IPS-NIHi11 (cell line): ENCODE results near the gene QKI.

Experiments used
- DNase-seq: peaks from one replicate; pipeline ENCODE4 v3.0.0; 2012; ENCODE audit warnings: mixed read lengths, low spot score

Gene QKI

DNA sequence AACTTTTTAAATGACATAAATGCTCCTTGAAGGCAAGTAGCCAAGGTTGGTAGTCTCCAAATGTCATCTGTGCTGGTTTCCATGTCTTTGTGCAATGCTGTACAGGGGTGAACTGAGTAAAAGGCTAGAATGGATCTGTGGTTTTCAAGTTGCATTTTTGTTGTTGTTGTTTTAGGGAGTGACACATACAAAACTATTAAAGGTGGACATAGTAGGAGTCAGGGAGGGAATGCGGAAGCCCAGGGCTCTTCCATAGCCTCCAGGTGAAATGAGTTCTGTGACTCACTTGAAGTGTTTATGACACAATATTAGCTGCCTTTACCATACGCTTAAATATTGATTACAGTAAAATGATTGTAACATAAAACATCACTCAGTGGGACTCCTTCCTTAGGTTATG lies 22.5 kb upstream of the QKI start:
- no peak for DNase-seq

DNA sequence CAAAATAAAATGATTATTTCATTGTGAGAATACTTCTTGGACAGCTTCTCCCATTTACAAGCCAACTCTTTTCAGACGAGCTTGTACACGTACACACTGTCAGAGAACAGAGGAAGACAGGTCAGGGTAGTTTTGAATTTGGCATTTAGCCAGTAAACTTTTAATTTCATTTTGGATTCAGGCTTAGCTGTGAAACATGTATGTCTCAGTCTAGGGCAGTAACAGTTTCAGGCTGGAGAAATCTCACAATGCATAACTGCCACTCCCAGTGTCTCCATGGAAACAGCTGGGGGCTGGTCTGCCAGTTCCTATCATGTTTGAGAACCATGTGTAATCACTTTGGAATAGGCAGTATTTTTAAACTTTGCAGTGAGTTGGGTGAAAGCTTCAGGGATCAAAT lies 22.0 kb upstream of the QKI start:
- no peak for DNase-seq

DNA sequence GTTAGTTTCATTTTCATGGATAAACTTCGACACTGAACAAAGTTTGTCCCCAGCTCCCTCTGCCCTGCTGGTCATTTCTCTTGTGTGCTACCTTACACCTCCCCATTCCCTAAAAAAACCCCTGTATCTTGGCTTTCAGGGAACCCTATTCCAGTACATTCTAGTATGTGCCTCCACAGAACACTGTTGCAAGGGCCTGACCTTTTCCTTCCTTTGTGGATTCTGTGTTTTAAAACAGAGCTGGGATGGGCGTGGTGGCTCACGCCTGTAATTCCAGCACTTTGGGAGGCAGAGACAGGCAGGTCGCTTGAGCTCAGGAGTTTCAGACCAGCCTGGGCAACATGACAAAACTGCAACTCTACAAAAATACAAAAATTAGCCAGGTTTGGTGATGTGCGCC lies 20.6 kb upstream of the QKI start:
- DNase-seq, result no peak

DNA sequence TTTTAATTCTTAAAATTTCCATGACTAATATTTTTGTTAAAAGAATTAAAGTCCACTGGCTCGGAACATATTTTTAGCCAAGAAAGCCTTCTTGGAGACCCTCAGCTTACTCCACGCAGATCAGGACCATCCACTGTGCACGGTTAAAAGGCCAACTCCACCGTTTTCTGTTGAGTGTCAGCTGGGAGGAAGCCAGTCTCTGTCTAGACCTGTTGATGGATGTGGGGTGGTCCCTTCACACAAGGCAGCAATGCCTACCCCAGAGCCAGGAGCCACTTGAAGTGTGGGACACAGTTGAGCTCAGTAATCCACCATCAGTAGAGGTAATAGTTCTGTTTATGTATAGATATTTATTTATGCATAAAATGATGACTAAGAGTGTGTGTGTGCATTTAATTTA lies 19.9 kb upstream of the QKI start:
- no peak for DNase-seq

DNA sequence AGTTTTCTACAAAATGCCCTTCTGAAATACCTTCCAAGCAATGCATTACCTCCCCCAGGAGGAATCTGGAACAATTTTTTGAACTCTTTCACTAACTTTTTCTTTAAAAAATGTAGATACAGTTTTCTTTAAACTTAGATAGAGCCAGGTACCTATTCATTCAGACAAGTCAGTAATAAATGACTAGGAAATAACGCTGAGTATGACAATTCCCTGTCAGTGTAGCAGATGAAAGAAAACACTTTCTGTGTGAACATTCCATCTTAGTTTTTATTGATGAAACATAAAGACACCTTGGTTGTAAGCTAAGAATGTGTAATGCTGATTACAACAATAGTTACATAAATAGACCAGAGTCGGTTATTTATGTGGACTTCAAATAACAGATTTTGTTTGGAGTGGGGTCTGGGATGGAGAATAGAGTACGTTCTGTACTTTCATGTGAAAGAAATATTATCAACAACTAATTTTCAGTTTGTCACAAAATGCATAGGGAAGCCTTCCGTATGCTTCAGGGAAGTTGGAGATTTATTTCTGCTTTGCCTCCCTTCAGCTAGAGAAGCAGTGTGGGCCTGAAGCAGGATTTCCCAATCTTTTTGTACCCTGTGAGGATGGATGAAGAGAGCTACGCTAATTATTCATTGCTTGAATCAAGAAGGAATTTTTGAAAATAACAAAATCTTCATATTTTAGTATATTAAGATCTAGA lies 19.2 kb upstream of the QKI start:
- no peak for DNase-seq

GRCh38 chr6:163395831-163396185 lies 18.7 kb upstream of the QKI start:
- no peak for DNase-seq

- no peak for DNase-seq
These were observed 17.2 kb upstream of the QKI start for GRCh38 chr6:163397326-163397725.

DNA sequence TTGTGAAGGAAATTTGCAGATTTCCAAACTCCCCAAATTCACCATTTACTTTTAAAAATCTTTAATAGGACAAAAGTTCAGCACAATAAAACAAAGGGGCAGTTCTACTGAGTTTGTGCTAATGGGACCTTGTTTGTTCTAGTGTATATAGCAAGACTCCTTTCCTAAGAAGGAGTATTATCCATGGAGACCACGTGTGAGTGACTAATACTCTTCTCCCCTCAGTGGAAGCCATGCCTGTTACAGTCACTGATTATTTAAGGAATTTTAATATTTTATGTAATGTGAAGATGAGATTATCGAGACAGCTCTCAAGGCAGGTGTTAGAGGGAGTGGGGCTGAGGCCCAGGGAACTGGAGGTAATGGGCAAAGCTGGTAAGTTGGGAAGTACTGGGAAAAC lies 16.4 kb upstream of the QKI start:
- no peak for DNase-seq

DNA sequence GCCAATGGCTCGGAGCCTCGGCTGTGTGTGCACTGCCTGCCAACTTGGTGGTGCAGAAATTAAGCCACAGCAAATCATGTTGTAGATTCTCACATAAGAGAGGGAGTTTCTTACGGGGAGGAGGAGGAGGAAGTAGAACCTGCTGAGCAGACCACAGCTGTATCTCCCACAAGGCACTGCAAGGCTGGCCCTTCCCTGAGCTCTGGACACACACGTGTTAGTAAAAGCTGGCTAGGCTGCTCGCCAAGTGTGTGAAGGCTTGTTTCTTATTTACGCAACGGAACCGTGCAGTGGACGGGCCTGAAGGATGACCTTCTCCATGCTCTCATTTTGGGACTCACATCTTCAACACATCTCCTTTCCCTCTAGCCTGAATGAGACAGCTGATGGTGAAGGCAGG lies 15.7 kb upstream of the QKI start:
- no peak for DNase-seq

GRCh38 chr6:163400509-163400908 lies 14.0 kb upstream of the QKI start:
- DNase-seq, result no peak

DNA sequence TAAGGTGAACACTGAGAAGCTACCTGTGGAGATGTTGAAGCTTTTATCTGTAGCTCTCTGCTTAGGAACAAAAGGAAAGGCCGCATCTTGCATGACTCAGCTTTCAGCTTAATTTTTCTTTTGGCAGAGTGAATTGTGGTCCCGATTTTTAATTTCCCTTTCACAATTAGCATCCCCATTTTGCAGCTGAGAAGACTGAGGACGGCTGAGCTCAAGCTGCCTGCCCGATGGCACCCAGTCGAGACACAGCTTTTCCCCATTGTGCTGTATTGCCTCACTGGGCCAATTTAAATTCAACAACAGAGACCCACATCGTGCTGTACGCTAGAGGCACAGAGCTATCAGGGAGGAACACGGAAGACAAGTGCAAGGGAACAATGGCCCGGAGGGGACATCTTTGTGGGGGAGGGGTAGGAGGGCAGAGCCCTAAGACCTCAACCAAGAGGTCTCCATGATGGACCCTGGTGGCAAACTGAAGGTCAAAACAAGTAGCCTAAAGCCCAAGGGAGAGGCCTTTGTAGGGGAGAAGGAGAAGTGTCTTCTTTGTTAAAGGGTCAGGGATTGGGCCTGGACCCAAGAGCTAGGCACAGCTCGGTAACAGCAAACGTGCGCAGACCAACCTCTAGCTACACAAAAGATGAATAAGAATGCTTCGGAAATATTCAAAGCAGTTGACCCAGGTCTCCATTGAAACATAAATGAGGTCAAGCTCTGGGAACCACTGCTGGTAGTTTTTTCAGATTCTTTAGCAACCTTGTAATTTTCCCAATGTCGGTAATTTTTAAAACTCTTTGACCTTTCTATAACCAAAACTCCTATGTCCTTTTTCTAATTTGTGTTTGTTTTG lies 13.3 kb upstream of the QKI start:
- DNase-seq, result no peak

GRCh38 chr6:163402616-163403015 lies 11.9 kb upstream of the QKI start:
- no peak for DNase-seq

DNA sequence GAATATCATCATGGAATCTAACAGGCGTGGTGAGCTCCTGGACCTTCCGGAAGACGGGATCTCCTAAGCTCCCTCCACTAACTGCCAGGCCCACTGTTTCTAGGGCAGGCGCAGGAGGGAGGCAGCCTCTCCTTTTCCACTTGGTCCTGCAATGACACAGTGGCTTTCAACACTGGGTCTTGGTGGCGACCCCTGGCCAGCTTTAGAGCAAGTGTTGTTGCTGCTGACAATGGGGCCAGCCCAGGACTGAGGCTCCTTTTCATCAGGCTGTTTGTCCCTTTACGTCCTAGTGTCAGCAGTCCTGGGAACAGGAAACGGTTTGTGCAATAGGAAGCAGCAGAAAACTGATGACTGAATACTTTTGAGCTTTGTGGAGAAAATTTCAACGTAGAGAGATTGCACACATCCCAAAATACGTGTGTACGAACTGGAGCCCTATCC lies 9.7 kb upstream of the QKI start:
- no peak for DNase-seq

- DNase-seq, result no peak
These were observed 8.9 kb upstream of the QKI start for GRCh38 chr6:163405412-163406309.

DNA sequence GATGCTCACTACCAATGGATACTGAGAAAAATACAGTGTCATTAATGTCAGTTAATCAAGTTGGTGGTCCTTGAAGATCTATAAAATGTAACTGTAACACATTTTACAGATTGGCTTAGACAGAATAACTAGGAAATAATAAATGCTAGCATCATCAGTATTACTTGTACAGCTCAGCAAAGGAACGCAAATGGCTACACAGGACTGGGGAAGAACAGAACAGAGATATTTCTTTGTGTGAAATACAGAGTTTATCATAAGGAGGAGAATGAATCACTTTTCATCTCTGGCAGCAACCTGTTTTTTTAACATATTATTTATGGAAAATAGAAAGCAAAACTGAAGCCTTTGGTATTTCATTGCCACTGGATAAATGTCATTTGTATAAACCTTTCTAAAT lies 8.2 kb upstream of the QKI start:
- no peak for DNase-seq

DNA sequence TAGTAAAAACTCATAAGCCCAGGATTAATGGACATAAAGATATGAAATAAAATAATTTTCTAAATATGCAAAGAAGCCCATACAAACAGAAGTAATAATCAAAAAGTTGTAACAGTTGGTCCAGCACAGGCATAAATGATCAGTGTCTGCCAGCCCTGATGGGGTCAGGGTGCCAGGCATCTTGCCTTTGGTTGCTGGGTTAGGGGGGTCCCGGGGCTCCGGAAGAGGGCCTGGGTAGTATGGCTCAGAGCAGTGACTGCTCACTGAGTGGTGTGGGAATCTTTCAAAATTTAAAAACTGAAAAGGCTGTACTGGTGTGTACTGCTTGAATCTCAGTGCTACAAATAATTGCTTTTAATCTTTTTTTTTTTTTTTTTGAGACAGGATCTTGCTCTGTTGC lies 7.7 kb upstream of the QKI start:
- DNase-seq, result no peak

DNA sequence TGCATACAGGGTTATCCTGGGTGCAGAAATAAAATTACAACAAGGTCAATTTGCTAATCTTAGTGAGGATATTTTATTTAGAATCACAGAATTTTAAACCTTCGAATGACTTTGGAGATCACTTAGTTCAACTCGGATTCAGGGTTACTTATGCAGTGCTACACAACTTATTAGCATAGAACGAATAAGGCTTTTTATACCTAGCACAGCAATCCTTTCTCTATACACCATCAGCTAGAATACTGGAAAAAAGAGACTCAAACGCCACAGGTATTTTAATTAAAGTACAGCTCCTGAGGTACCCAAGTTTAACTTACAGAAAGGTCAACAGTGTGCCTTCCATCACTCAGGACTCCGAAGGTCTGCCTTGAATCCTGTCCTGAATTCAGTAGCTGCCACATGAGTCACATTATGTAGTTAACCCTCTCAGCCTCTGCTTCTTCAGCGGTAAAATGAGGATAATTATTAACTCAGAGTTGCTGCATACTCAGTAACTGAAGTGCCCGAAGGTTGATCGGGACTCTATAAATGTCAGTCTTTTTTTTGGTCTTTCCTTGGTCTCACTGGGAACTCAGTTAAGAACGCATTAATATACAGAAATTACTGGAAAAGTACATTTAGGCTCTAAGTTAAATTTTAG lies 6.0 kb upstream of the QKI start:
- no peak for DNase-seq

- DNase-seq, result peak; percentile 29
These were observed 4.8 kb upstream of the QKI start for GRCh38 chr6:163409712-163410111.

GRCh38 chr6:163412341-163412740 lies 2.2 kb upstream of the QKI start:
- DNase-seq, result no peak

- no peak for DNase-seq
These were observed 1.6 kb upstream of the QKI start for GRCh38 chr6:163412801-163413344.

DNA sequence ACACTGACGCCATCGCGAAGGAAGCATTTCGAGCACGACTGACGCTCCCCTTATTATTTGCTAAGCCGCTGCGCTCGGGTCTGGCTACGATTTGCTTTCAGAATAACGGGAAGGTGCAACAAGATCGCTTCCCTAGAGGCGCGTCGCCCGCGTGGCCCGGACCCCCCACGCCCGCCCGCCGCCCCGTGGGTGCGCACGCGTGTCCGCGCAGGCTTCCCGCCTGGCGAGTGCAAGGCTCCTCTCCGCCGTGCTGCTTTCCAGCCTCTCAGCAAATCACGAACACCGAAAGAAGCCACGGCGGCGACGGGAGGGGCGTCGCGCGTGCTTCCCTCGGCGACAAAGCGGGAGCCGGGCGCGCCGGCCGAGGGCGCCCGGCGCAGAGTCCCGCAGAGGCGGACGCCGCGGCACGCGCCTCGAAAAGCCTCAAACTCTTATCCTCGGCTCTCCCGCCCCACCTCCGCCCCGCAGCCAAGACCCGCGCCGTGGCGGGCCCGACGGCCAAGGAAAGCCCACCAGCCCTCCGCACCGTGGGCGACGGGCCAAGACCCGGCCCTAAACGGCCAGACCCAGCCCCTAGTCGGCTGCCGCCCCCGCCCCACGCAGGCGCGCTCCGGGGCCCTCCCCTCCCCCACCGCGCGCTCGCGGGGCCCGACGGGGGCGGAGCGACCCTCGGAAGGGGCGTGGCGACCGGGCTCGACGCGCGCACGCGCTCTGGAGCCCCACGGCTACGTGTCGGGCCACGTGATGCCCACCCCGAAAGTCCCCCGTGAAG lies 987 bp upstream of the QKI start:
- peak; percentile 91 for DNase-seq
